Kidney (tissue), 14 donors: ENCODE measurements around the gene B4GALT4. TPM values are rescaled to one million over a fixed set of nuclear protein-coding genes. Genes with fewer than 3 reads are reported as not detected.
"Not testable (repeated sequence)": the region's sequence is repeated elsewhere in the genome, so short reads cannot be mapped to it uniquely, and the experiment has no call there.

Experiments
- DNase-seq, 5 donors: peaks; one replicate each; pipeline ENCODE4 v3.0.0-alpha.2; 2013 to 2020
- FAIRE-seq: peaks from 2 replicates; lab custom pipeline; 2012; peaks lifted over from hg19 to GRCh38; lab: Jason Lieb, UNC
- H3K27ac ChIP-seq, 2 donors: one replicate each; pipeline ENCODE4 v1.7.0; 2013; ENCODE audit warnings: low read depth in 2 of 2, low read length in 2 of 2, inconsistent platforms in 1 of 2
- H3K27me3 ChIP-seq: one replicate; pipeline ENCODE4 v1.7.1; 2013; ENCODE audit warnings: low read length, inconsistent platforms; ENCODE audit not compliant: control insufficient read depth, insufficient read depth
- H3K36me3 ChIP-seq, 3 donors: one replicate each; pipeline versions ENCODE4 v1.7.0 to v1.7.1; 2013; ENCODE audit warnings: low read length in 3 of 3, control low read depth in 1 of 3, inconsistent platforms in 1 of 3; ENCODE audit not compliant: insufficient read depth in 3 of 3, control insufficient read depth in 2 of 3
- H3K4me1 ChIP-seq, 3 donors: one replicate each; pipeline versions ENCODE4 v1.7.0 to v1.7.1; 2013; ENCODE audit warnings: low read length in 3 of 3, inconsistent platforms in 1 of 3, low read depth in 1 of 3; ENCODE audit not compliant: control insufficient read depth in 2 of 3, insufficient read depth in 2 of 3
- H3K4me3 ChIP-seq, 3 donors: one replicate each; pipeline versions ENCODE4 v1.7.0 to v1.8.1; 2013; ENCODE audit warnings: low read length in 3 of 3, control low read depth in 1 of 3, inconsistent platforms in 1 of 3
- H3K9ac ChIP-seq, 3 donors: one replicate each; pipeline versions ENCODE4 v1.7.0 to v1.7.1; 2013; ENCODE audit warnings: low read length in 3 of 3, control low read depth in 1 of 3, inconsistent platforms in 1 of 3
- H3K9me3 ChIP-seq, 3 donors: one replicate each; pipeline versions ENCODE4 v1.7.0 to v1.7.1; 2013; ENCODE audit warnings: low read length in 3 of 3, control low read depth in 1 of 3, inconsistent platforms in 1 of 3; ENCODE audit not compliant: control insufficient read depth in 2 of 3, insufficient read depth in 1 of 3
- CTCF ChIP-seq: IDR thresholded peaks from 3 replicates; pipeline ENCODE4 v1.5.1; 2012; ENCODE audit warnings: mild to moderate bottlenecking, moderate library complexity, borderline replicate concordance; ENCODE audit not compliant: insufficient read depth; ENCODE audit errors: extremely low read depth
- intact Hi-C: fragments of 100-400 bp; cut with DNase I; formaldehyde crosslinking; loops from one replicate; pipeline ENCODE4 v1.11.1; 2022
- polyA plus RNA-seq: library from polyadenylated mRNA; stranded (reverse); fragments of 350-450 nt; fragmentation: Illumina TruSeq; extraction: RNeasy Lipid Tissue Mini Kit (QIAGEN cat#74804); gene quantifications from one replicate; pipeline ENCODE4 v1.2.3, GENCODE V29; 2014; ENCODE audit warnings: low read depth, low replicate concordance; ENCODE audit not compliant: insufficient read depth
- total RNA-seq: library from RNA; stranded (reverse); fragmentation: NEBNext Ultra II Directional; extraction: Animal tissue kit (Norgen Biotek cat#: 25700); gene quantifications from one replicate; pipeline ENCODE4 v1.2.1, GENCODE V29; 2021
- donor health status: control.
- donor health status: control.
- donor health status: control.
- donor health status: control.
- donor health status: control.
- donor health status: DM: yes; HTN: yes; CAD: no.
- donor health status: Normal renal cell carcinoma (clear cell type).

The B4GALT4 gene
- total and polyA plus RNA-seq, 2 donors from 2014 or later = 23.1 to 29.9 TPM

- no peaks in the 10 kb centered on the region for H3K9me3 ChIP-seq
- no peak overlapping the region for H3K9ac ChIP-seq
- intact Hi-C loops = no loop called here
- no peak for TF ChIP-seq CTCF
- no peak for FAIRE-seq
- H3K27ac ChIP-seq = no peak overlapping the region
- H3K4me1 ChIP-seq = peaks cover 0 to 5% (median 4%) of the 10 kb centered on the region in 3 donors
- DNase-seq = no peak
- no peaks in the 10 kb centered on the region for H3K27me3 ChIP-seq
- no peaks in the 10 kb centered on the region for H3K36me3 ChIP-seq
- no peak overlapping the region for H3K4me3 ChIP-seq
Observed at GRCh38 chr3:119276680-119277079, 36.0 kb upstream of the B4GALT4 start.

- H3K9ac ChIP-seq, H3K36me3 ChIP-seq, intact Hi-C loops, H3K27ac ChIP-seq, H3K4me1 ChIP-seq, FAIRE-seq, H3K9me3 ChIP-seq, H3K4me3 ChIP-seq, H3K27me3 ChIP-seq, DNase-seq: not testable (repeated sequence)
Observed at GRCh38 chr3:119270212-119270611, 29.5 kb upstream of the B4GALT4 start.

GRCh38 chr3:119261055-119261454, 20.4 kb upstream of the B4GALT4 start:
- Histone ChIP-seq H3K27me3 (no peaks in the 10 kb centered on the region), H3K9ac (no peak overlapping the region), H3K4me1 (peaks cover 0 to 3% (median 0%) of the 10 kb centered on the region in 3 donors), H3K9me3 (no peaks in the 10 kb centered on the region), H3K27ac (no peak overlapping the region), H3K4me3 (no peak overlapping the region), H3K36me3 (no peaks in the 10 kb centered on the region)
- FAIRE-seq (no peak), DNase-seq (no peak)
- intact Hi-C loops = no loop called here
- TF ChIP-seq CTCF = no peak

- TF ChIP-seq CTCF = no peak
- H3K36me3 ChIP-seq = no peaks in the 10 kb centered on the region
- H3K9ac ChIP-seq = no peak overlapping the region
- intact Hi-C loops = no loop called here
- no peaks in the 10 kb centered on the region for H3K9me3 ChIP-seq
- H3K27ac ChIP-seq = no peak overlapping the region
- H3K4me3 ChIP-seq = no peak overlapping the region
- peaks cover 0 to 3% (median 0%) of the 10 kb centered on the region in 3 donors for H3K4me1 ChIP-seq
- FAIRE-seq (no peak), DNase-seq (no peak)
- H3K27me3 ChIP-seq = no peaks in the 10 kb centered on the region
Observed at GRCh38 chr3:119259821-119260220, 19.1 kb upstream of the B4GALT4 start.
